Measurements from ENCODE around the gene PDCD10.

DNA sequence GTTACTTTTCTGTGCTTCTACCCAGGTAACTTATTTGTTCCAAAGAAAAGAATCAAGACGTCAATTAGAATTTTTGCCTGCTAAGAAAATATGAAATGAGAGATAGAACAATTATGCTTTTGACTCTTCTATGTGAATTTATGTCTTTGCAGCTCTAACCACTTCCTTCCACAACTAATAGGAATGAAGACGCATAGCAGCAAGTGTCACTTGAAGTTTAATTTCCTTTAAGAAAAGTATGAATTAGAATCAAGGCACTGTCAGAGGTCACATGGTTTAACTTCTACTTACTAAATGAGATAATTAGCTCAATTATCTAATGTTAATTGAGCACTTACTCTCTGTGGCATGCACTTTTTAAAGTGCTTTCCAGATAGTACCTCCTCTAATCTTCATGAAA lies 84.2 kb downstream of the PDCD10 start:
- TF ChIP-seq, protein P1, sequence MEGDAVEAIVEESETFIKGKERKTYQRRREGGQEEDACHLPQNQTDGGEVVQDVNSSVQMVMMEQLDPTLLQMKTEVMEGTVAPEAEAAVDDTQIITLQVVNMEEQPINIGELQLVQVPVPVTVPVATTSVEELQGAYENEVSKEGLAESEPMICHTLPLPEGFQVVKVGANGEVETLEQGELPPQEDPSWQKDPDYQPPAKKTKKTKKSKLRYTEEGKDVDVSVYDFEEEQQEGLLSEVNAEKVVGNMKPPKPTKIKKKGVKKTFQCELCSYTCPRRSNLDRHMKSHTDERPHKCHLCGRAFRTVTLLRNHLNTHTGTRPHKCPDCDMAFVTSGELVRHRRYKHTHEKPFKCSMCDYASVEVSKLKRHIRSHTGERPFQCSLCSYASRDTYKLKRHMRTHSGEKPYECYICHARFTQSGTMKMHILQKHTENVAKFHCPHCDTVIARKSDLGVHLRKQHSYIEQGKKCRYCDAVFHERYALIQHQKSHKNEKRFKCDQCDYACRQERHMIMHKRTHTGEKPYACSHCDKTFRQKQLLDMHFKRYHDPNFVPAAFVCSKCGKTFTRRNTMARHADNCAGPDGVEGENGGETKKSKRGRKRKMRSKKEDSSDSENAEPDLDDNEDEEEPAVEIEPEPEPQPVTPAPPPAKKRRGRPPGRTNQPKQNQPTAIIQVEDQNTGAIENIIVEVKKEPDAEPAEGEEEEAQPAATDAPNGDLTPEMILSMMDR (optimal IDR thresholded peaks at IDR 0.05 in 1 of 3, IDR thresholded peaks at IDR 0.05 in 1 of 3, conservative IDR thresholded peaks at IDR 0.05 in 1 of 3; ENCODE audit: extremely low read depth in 1 of 3, insufficient read depth in 2 of 3, low read length in 3 of 3) = no peak
- TF ChIP-seq EZH2 (IDR thresholded peaks at IDR 0.05; ENCODE audit: low read length) = no peak

Data from keratinocyte (primary cell).